ENCODE data around the gene SOWAHD.

- TF ChIP-seq ZFP3 (CRISPR knock-in tag; IDR thresholded peaks at IDR 0.05), result no peak
- TF ChIP-seq ARNTL (CRISPR knock-in tag; IDR thresholded peaks at IDR 0.05; ENCODE audit: borderline replicate concordance, low read depth), result no peak
Measured at GRCh38 chrX:119763181-119763580, 4.8 kb downstream of the SOWAHD start.
